CD14-positive monocyte (primary cell): Measurements from ENCODE around the gene GPR161. TPM values are rescaled to one million over a fixed set of nuclear protein-coding genes. Genes with fewer than 3 reads are reported as not detected.

Experiments used
- DNase-seq, 3 donors: peaks; one replicate each; pipeline ENCODE4 v3.0.0-alpha.2; 2011 to 2022
- H2AFZ ChIP-seq: 2 replicates; pipeline ENCODE4 v1.6.0; 2012; ENCODE audit warnings: mild to moderate bottlenecking, low read depth, low read length, inconsistent platforms; ENCODE audit not compliant: insufficient read depth, poor library complexity, severe bottlenecking
- H3K27ac ChIP-seq, 2 donors: 1 replicate in 1 of 2; 2 replicates in 1 of 2; pipeline ENCODE4 v1.5.1; 2012 to 2013; ENCODE audit warnings: low read length in 2 of 2, control low read depth in 1 of 2, inconsistent platforms in 1 of 2, low read depth in 1 of 2, mild to moderate bottlenecking in 1 of 2
- H3K27me3 ChIP-seq, 2 donors: one replicate each; pipeline versions ENCODE4 v1.6.0 to v1.6.1; 2011 to 2013; ENCODE audit warnings: low read length in 2 of 2; ENCODE audit not compliant: control insufficient read depth in 2 of 2, insufficient read depth in 2 of 2
- H3K36me3 ChIP-seq, 2 donors: replicated peaks in 1 of 2; 1 replicate in 1 of 2; 2 replicates in 1 of 2; pipeline versions ENCODE4 v1.5.1 to v1.6.1; 2012 to 2013; ENCODE audit warnings: low read length in 2 of 2, control low read depth in 1 of 2, inconsistent platforms in 1 of 2, mild to moderate bottlenecking in 1 of 2; ENCODE audit not compliant: insufficient read depth in 2 of 2, control insufficient read depth in 1 of 2
- H3K4me1 ChIP-seq, 2 donors: 1 replicate in 1 of 2; 2 replicates in 1 of 2; pipeline versions ENCODE4 v1.5.1 to v1.6.1; 2012 to 2013; ENCODE audit warnings: low read length in 2 of 2, control low read depth in 1 of 2, inconsistent platforms in 1 of 2, mild to moderate bottlenecking in 1 of 2, moderate library complexity in 1 of 2; ENCODE audit not compliant: insufficient read depth in 2 of 2, control insufficient read depth in 1 of 2
- H3K4me2 ChIP-seq: replicated peaks from 2 replicates; pipeline ENCODE3; 2012; ENCODE audit warnings: low read length, moderate library complexity, mild to moderate bottlenecking; ENCODE audit not compliant: poor library complexity, severe bottlenecking; ENCODE audit errors: extremely low read depth
- H3K4me3 ChIP-seq, 3 experiments: fragments of 200-600 bp in 1 of 3; sonication (generic) in 1 of 3; replicated peaks in 1 of 3; 1 replicate in 2 of 3; 2 replicates in 1 of 3; pipeline ENCODE4 v1.5.1; 2011 to 2013; ENCODE audit warnings: low read length in 3 of 3, mild to moderate bottlenecking in 3 of 3, control low read depth in 2 of 3, low read depth in 2 of 3, inconsistent platforms in 1 of 3, moderate library complexity in 1 of 3
- H3K79me2 ChIP-seq: 2 replicates; pipeline ENCODE4 v1.6.0; 2012; ENCODE audit warnings: mild to moderate bottlenecking, control low read depth, inconsistent platforms, low read length, moderate library complexity; ENCODE audit not compliant: insufficient read depth
- H3K9ac ChIP-seq: 2 replicates; pipeline ENCODE4 v1.6.0; 2017; ENCODE audit warnings: low read length, mild to moderate bottlenecking; ENCODE audit not compliant: insufficient read depth, poor library complexity, severe bottlenecking
- H3K9me3 ChIP-seq, 2 donors: replicated peaks in 1 of 2; 1 replicate in 1 of 2; 2 replicates in 1 of 2; pipeline versions ENCODE4 v1.5.1 to v1.6.1; 2012 to 2013; ENCODE audit warnings: low read length in 2 of 2, control low read depth in 1 of 2; ENCODE audit not compliant: control insufficient read depth in 1 of 2, insufficient read depth in 1 of 2
- H4K20me1 ChIP-seq: 2 replicates; pipeline ENCODE4 v1.6.0; 2012; ENCODE audit warnings: mild to moderate bottlenecking, low read length, control low read depth, moderate library complexity; ENCODE audit not compliant: insufficient read depth
- H3K27ac Mint-ChIP-seq, 7 donors: one replicate each; pipeline ENCODE4 v1.8.0; 2020; ENCODE audit warnings: mild to moderate bottlenecking in 7 of 7, mixed read lengths in 7 of 7, moderate library complexity in 6 of 7, inconsistent platforms in 2 of 7
- H3K27me3 Mint-ChIP-seq, 3 donors: one replicate each; pipeline ENCODE4 v1.8.0; 2021 to 2022; ENCODE audit warnings: low read depth in 3 of 3, mild to moderate bottlenecking in 3 of 3, mixed read lengths in 3 of 3, moderate library complexity in 3 of 3, inconsistent platforms in 1 of 3
- H3K36me3 Mint-ChIP-seq, 2 donors: one replicate each; pipeline ENCODE4 v1.8.0; 2020; ENCODE audit warnings: mixed read lengths in 2 of 2, inconsistent platforms in 1 of 2, mild to moderate bottlenecking in 1 of 2
- H3K4me1 Mint-ChIP-seq: one replicate; pipeline ENCODE4 v1.8.0; 2020; ENCODE audit warnings: mild to moderate bottlenecking, mixed read lengths
- H3K4me3 Mint-ChIP-seq, 2 donors: one replicate each; pipeline ENCODE4 v1.8.0; 2020; ENCODE audit warnings: mild to moderate bottlenecking in 2 of 2, mixed read lengths in 2 of 2, moderate library complexity in 1 of 2
- H3K9me3 Mint-ChIP-seq, 7 donors: one replicate each; pipeline ENCODE4 v1.8.0; 2020 to 2022; ENCODE audit warnings: mixed read lengths in 7 of 7, mild to moderate bottlenecking in 6 of 7, moderate library complexity in 6 of 7, inconsistent platforms in 2 of 7
- CTCF ChIP-seq: fragments of 200-600 bp; IDR thresholded peaks from one replicate; pipeline ENCODE4 v1.8.0; 2022; ENCODE audit warnings: antibody characterized with exemption, mild to moderate bottlenecking
- WGBS: methylation state at CpG from one replicate; pipeline ENCODE4 v1.1.5; 2013; ENCODE audit warnings: missing lambda C conversion rate; ENCODE audit not compliant: insufficient coverage; 5-methylcytosine and 5-hydroxymethylcytosine counted together
- intact Hi-C, 2 donors: fragments of 100-400 bp; cut with micrococcal nuclease; formaldehyde crosslinking; loops; one replicate each; pipeline versions ENCODE4 v1.15.0 to v1.15.1; 2023
- polyA plus RNA-seq, 3 donors: library from polyadenylated mRNA; depleted of rRNA in 1 of 3; unstranded in 2 of 3; stranded (reverse) in 1 of 3; fragments of 300-500 nt in 2 of 3; fragments of >200 nt in 1 of 3; fragmentation: Illumina TruSeq in 2 of 3; gene quantifications; 1 replicate in 2 of 3; 2 replicates in 1 of 3; pipeline ENCODE4 v1.2.3, GENCODE V29; 2012 to 2021

GPR161 gene
- polyA plus RNA-seq, 3 donors, result 0.65 TPM; not detected in 2

- 100% methylated on average over 1 of the region's 1 CpG for WGBS
- Histone ChIP-seq H3K36me3 (no peaks in the 10 kb centered on the region), H2AFZ (no peak overlapping the region), H3K9me3 (peaks cover 0 to 1% of the 10 kb centered on the region in 2 donors), H4K20me1 (no peaks in the 10 kb centered on the region), H3K27ac (no peak overlapping the region), H3K27me3 (no peaks in the 10 kb centered on the region), H3K4me2 (no peak overlapping the region), H3K4me3 (no peak overlapping the region), H3K9ac (no peak overlapping the region), H3K79me2 (no peaks in the 10 kb centered on the region), H3K4me1 (no peaks in the 10 kb centered on the region)
- peaks cover 2 to 14% (median 7%) of the 10 kb centered on the region in 7 donors for H3K9me3 Mint-ChIP-seq
- no peaks in the 10 kb centered on the region for H3K36me3 Mint-ChIP-seq
- TF ChIP-seq CTCF, result no peak
- no peak overlapping the region for H3K27ac Mint-ChIP-seq
- intact Hi-C loops, result no loop called here
- no peak overlapping the region for H3K4me3 Mint-ChIP-seq
- DNase-seq, result no peak
- peaks cover 0 to 6% (median 1%) of the 10 kb centered on the region in 3 donors for H3K27me3 Mint-ChIP-seq
- no peaks in the 10 kb centered on the region for H3K4me1 Mint-ChIP-seq
These were observed 11.7 kb downstream of the GPR161 start for GRCh38 chr1:168125051-168125450.

GRCh38 chr1:168121401-168122011 lies 15.2 kb downstream of the GPR161 start:
- WGBS, result 84% methylated on average over 6 of the region's 7 CpGs
- H3K4me1 ChIP-seq, result no peaks in the 10 kb centered on the region
- Mint-ChIP-seq H3K9me3 (peaks cover 2 to 16% (median 9%) of the 10 kb centered on the region in 7 donors), H3K4me3 (no peak overlapping the region), H3K27ac (no peak overlapping the region), H3K27me3 (peaks cover 0 to 6% (median 4%) of the 10 kb centered on the region in 3 donors), H3K4me1 (peaks cover 1% of the 10 kb centered on the region), H3K36me3 (no peaks in the 10 kb centered on the region)
- H3K4me2 ChIP-seq, result no peak overlapping the region
- no peak overlapping the region for H2AFZ ChIP-seq
- H4K20me1 ChIP-seq, result no peaks in the 10 kb centered on the region
- no peaks in the 10 kb centered on the region for H3K27me3 ChIP-seq
- intact Hi-C loops, result no loop called here
- peaks cover 0 to 8% of the 10 kb centered on the region in 2 donors for H3K9me3 ChIP-seq
- H3K27ac ChIP-seq, result no peak overlapping the region
- DNase-seq, result no peak
- no peaks in the 10 kb centered on the region for H3K79me2 ChIP-seq
- H3K9ac ChIP-seq, result no peak overlapping the region
- no peak for TF ChIP-seq CTCF
- no peak overlapping the region for H3K4me3 ChIP-seq
- H3K36me3 ChIP-seq, result no peaks in the 10 kb centered on the region
